ENCODE data around the gene CNIH1.

CNIH1 gene

DNA sequence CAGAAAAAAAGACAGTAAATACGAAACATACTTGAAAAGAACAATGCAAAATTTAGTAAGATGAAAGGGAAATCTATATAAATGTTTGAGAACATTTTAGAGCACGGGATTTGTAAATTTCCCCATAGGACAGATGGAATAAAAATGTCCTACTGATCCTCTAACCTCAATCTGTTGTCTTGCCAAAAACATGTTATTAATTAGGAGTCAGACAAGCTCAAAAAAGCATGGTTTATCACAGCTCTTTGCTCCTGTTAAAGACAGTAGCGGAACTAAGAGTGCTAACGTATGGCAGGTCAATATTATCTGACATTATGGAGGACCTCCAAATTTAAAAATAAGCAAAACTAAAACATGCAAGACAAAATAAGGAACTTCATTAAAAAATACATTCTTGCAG, 34.7 kb upstream of the CNIH1 start:
- TF ChIP-seq, protein P1, sequence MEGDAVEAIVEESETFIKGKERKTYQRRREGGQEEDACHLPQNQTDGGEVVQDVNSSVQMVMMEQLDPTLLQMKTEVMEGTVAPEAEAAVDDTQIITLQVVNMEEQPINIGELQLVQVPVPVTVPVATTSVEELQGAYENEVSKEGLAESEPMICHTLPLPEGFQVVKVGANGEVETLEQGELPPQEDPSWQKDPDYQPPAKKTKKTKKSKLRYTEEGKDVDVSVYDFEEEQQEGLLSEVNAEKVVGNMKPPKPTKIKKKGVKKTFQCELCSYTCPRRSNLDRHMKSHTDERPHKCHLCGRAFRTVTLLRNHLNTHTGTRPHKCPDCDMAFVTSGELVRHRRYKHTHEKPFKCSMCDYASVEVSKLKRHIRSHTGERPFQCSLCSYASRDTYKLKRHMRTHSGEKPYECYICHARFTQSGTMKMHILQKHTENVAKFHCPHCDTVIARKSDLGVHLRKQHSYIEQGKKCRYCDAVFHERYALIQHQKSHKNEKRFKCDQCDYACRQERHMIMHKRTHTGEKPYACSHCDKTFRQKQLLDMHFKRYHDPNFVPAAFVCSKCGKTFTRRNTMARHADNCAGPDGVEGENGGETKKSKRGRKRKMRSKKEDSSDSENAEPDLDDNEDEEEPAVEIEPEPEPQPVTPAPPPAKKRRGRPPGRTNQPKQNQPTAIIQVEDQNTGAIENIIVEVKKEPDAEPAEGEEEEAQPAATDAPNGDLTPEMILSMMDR (IDR thresholded peaks at IDR 0.05), result no peak
- no peak overlapping the region for H3K27ac ChIP-seq

DNA sequence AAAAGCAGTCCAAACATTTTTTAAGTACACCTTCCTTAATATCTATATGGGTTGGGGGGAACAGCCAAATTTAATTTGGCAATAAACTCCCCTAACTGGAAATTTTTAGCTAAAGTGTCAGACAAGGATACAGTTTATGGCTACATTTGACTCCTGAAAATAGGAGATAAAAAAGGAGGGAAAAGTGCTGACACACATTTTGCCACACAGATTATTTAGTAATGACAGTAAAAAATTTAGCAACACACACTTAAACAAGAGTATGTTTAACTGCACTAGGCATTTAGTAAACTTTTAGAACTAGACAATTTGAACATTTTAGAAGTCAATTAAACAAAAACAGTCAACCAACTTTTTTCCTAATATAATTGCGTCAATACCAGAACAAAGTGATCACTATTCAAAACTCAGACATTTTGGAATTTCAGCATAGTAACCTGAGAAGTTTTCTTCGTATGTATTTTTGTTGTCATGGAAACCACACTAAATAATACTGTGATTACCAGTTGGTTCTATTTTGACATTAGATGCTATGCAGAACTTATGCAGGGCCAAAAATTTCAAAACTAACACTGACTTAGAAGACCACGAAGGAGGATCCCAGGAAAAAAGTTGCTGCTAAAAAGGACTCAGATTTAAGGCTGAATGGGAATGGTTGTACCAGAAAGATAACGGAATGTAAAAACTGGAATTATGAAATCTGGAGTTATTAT, 34.2 kb upstream of the CNIH1 start:
- TF ChIP-seq ZFX (IDR thresholded peaks at IDR 0.05; ENCODE audit: borderline replicate concordance), result no peak
- TF ChIP-seq, protein P1 (IDR thresholded peaks at IDR 0.05), result no peak
- H3K27ac ChIP-seq, result peak overlapping the region; percentile 81

DNA sequence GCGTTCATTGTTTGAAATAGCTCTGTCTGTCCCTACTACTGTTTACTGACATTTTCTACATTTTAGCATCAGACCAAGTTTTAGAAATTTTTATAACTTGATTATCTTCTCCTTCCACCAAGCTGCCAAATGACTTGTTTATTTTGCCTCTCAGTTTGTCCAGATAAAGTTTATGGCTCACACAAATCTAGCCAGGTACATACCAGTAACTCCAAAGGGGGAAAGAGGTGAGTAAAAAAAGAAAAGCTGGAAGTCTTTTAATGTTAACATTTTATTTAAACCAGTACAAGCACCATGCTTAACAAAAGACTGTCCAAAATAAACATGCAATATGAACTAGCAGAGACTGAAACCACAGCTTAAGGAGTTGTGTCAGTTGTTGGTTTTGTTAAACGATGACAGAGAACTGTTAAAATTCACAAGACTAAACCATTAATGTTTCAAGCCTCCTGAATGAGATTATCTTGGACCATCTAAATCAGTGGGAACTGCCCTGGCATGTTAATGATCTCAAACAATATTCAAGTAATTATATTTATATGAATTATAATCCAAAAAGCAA, 33.1 kb upstream of the CNIH1 start:
- H3K27ac ChIP-seq, result peak overlapping the region; percentile 81
- no peak for TF ChIP-seq ZFX (IDR thresholded peaks at IDR 0.05; ENCODE audit: borderline replicate concordance)
- TF ChIP-seq, protein P1 (IDR thresholded peaks at IDR 0.05), result no peak

DNA sequence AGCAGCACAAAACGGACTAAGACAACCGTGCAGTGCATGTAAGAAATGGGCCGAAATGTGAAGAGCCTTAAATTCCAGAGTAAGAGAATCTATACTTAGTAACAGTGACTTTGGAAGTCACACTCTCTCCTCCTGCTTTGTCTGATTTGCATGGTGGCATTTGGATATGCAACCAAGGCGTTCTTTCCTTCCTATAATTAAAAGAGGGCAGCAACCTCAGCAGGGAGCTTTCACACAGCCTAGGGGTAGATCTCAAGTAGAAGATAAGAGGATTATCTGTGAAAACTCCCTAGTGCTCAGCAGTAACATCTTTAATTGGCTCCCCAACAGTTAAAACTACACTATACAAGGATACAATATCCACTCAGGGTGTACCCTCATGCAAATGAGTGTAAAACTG, 31.1 kb upstream of the CNIH1 start:
- H3K27ac ChIP-seq, result peak overlapping the region; percentile 81
- TF ChIP-seq, protein P1 (IDR thresholded peaks at IDR 0.05), result no peak
- TF ChIP-seq ZFX (IDR thresholded peaks at IDR 0.05; ENCODE audit: borderline replicate concordance), result no peak

DNA sequence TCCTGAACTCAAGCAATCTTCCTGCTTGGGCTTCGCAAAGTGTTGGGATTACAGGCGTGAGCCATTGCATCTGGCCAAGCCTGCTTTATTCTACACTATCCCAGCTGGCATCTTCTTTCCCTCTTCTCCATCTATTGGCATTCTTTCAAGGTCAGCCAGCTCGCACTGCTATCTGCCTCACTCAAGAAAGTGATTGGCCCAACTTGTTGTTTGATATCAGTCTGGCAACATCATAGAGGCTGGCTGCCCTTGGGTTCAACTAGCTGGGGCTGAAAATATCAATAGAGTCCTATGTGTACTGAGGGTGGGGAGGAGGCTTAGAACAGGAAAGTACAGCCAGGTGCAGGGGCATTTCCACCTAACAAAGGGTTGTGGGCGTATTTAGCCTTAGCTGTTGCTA, 30.5 kb upstream of the CNIH1 start:
- H3K27ac ChIP-seq, result peak overlapping the region; percentile 81
- no peak for TF ChIP-seq ZFX (IDR thresholded peaks at IDR 0.05; ENCODE audit: borderline replicate concordance)

DNA sequence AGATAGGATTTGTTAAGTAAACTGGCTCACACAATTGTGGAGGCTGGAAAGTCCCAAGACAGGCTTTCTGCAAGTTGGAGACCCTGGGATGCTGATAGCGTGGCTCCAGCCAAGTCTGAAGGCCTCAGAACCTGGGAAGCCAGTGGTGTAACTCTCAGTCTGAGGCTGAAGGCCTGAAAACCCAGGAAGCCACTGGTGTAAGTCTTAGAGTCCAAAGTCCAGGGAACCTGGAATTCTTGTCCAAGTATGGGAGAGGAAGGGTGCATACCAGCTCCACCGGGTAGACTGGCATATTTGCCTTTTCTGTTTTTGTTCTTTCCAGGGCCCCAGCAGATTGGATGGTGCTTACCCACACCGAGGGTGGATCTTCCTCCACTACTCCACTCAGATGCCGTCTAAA, 29.5 kb upstream of the CNIH1 start:
- H3K27ac ChIP-seq, result peak overlapping the region; percentile 81
- TF ChIP-seq, protein P1 (IDR thresholded peaks at IDR 0.05), result no peak
- TF ChIP-seq ZFX (IDR thresholded peaks at IDR 0.05; ENCODE audit: borderline replicate concordance), result no peak

DNA sequence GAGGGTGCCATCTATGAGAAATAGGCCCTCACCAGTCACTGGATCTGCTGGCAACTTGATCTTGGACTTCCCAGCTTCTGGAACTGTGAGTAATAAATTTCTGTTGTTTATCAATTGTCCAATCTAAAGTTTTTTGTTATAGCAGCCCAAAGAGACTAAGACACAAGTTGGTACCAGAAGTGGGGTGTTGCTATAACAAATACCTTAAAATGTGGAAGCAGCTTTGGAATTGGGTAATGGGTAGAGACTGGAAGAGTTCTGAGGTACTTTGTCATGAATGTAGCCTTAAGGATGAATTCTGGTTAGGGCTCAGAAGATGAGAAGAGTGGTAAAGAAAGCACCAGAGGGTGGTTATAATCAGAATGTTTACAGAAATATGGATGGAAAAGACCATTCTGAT, 26.1 kb upstream of the CNIH1 start:
- no peak for TF ChIP-seq ZFX (IDR thresholded peaks at IDR 0.05; ENCODE audit: borderline replicate concordance)
- TF ChIP-seq, protein P1 (IDR thresholded peaks at IDR 0.05), result no peak
- no peak overlapping the region for H3K27ac ChIP-seq
